Prostate gland (tissue), 2 donors: ENCODE data around the gene MND1.

Experiments used
- CTCF ChIP-seq, 4 experiments: fragments of 200-600 bp in 2 of 4; fragments of 450-650 bp in 2 of 4; sonication (generic) in 2 of 4; IDR thresholded peaks; 1 replicate in 3 of 4; 2 replicates in 1 of 4; pipeline ENCODE4 v1.5.1; 2016 to 2019; ENCODE audit warnings: antibody characterized with exemption in 4 of 4, mild to moderate bottlenecking in 2 of 4, moderate library complexity in 2 of 4
- POLR2A ChIP-seq: fragments of 450-650 bp; IDR thresholded peaks from one replicate; pipeline ENCODE4 v1.6.1; 2016; ENCODE audit warnings: antibody characterized with exemption, mild to moderate bottlenecking
- POLR2AphosphoS5 ChIP-seq: sonication (generic); formaldehyde crosslinking; IDR thresholded peaks from one replicate; pipeline ENCODE4 v1.6.1; 2017; ENCODE audit warnings: antibody characterized with exemption

- TF ChIP-seq CTCF (IDR thresholded peaks at IDR 0.05), result no peak
- no peak for TF ChIP-seq POLR2A
- no peak for TF ChIP-seq POLR2AphosphoS5
Observed at GRCh38 chr4:153346563-153346962, 2.1 kb downstream of the MND1 start.
